Colonic mucosa (tissue), 4 donors: Measurements from ENCODE around the gene RFPL3. TPM values are rescaled to one million over a fixed set of nuclear protein-coding genes. Genes with fewer than 3 reads are reported as not detected.

ENCODE experiments used
- DNase-seq: peaks from one replicate; pipeline ENCODE4 v3.0.0-alpha.2; 2020
- H3K27ac ChIP-seq: fragments of 200-600 bp; one replicate; pipeline ENCODE4 v1.8.0; 2021
- H3K27me3 ChIP-seq: fragments of 200-600 bp; one replicate; pipeline ENCODE4 v1.8.0; 2021
- H3K36me3 ChIP-seq: fragments of 200-600 bp; one replicate; pipeline ENCODE4 v1.8.0; 2021
- H3K4me1 ChIP-seq: fragments of 200-600 bp; one replicate; pipeline ENCODE4 v1.8.0; 2021; ENCODE audit warnings: mild to moderate bottlenecking
- H3K4me3 ChIP-seq: fragments of 200-600 bp; one replicate; pipeline ENCODE4 v1.8.0; 2021
- H3K9ac ChIP-seq, 2 donors: one replicate each; pipeline ENCODE4 v1.7.0; 2013; ENCODE audit warnings: control low read depth in 2 of 2, low read depth in 2 of 2, low read length in 2 of 2
- H3K9me3 ChIP-seq: fragments of 200-600 bp; one replicate; pipeline ENCODE4 v1.8.0; 2021
- CTCF ChIP-seq: fragments of 200-600 bp; IDR thresholded peaks from one replicate; pipeline ENCODE4 v1.8.0; 2022; ENCODE audit warnings: antibody characterized with exemption, mild to moderate bottlenecking
- intact Hi-C: fragments of 100-400 bp; cut with DNase I; formaldehyde crosslinking; loops from one replicate; pipeline ENCODE4 v1.14.1; 2022
- total RNA-seq, 2 donors: library from RNA; stranded (reverse); fragmentation: NEBNext Ultra II Directional in 1 of 2; extraction: Animal tissue kit (Norgen Biotek cat#: 25700) in 1 of 2; gene quantifications; one replicate each; pipeline ENCODE4 v1.2.1, GENCODE V29; 2021
- donor health status: healthy.
- donor health status: DM: no; HTN: no; CAD: no.
- donor health status: DM: no; HTN: no; CAD: no.

RFPL3 gene
- total RNA-seq, 2 donors from 2014 or later: not detected

- Histone ChIP-seq H3K27ac (no peak overlapping the region), H3K4me1 (no peaks in the 10 kb centered on the region), H3K9me3 (no peaks in the 10 kb centered on the region), H3K36me3 (peaks cover 21% of the 10 kb centered on the region), H3K27me3 (no peaks in the 10 kb centered on the region), H3K9ac (no peak overlapping the region), H3K4me3 (no peak overlapping the region)
- TF ChIP-seq CTCF: no peak
- DNase-seq: no peak
- intact Hi-C loops: no loop called here
These were observed 46.4 kb downstream of the RFPL3 start for GRCh38 chr22:32404021-32404420.

GRCh38 chr22:32407312-32407711, 49.6 kb downstream of the RFPL3 start:
- H3K27me3 ChIP-seq: no peaks in the 10 kb centered on the region
- H3K4me1 ChIP-seq: peaks cover 11% of the 10 kb centered on the region
- H3K9ac ChIP-seq: no peak overlapping the region
- H3K9me3 ChIP-seq: no peaks in the 10 kb centered on the region
- intact Hi-C loops: no loop called here
- H3K36me3 ChIP-seq: peaks cover 12% of the 10 kb centered on the region
- no peak overlapping the region for H3K4me3 ChIP-seq
- no peak for DNase-seq
- TF ChIP-seq CTCF: no peak
- peak overlapping the region; percentile 20 for H3K27ac ChIP-seq

- Histone ChIP-seq H3K36me3 (peaks cover 12% of the 10 kb centered on the region), H3K9ac (no peak overlapping the region), H3K4me1 (peaks cover 11% of the 10 kb centered on the region), H3K27me3 (no peaks in the 10 kb centered on the region), H3K27ac (peak overlapping the region; percentile 20), H3K4me3 (no peak overlapping the region), H3K9me3 (no peaks in the 10 kb centered on the region)
- TF ChIP-seq CTCF: no peak
- intact Hi-C loops: no loop called here
- no peak for DNase-seq
These were observed 50.3 kb downstream of the RFPL3 start for GRCh38 chr22:32407936-32408335.

- H3K4me1 ChIP-seq: peaks cover 11% of the 10 kb centered on the region
- no peak overlapping the region for H3K4me3 ChIP-seq
- peak overlapping the region in 1 of 2 donors; percentile 67 for H3K9ac ChIP-seq
- no peak for TF ChIP-seq CTCF
- peaks cover 11% of the 10 kb centered on the region for H3K36me3 ChIP-seq
- intact Hi-C loops: loop anchor here (5.0 kb wide), 1 partner anchor 62 kb away; the partner anchor contains the start of gene FBXO7
- DNase-seq: peak; percentile 44
- no peaks in the 10 kb centered on the region for H3K9me3 ChIP-seq
- no peaks in the 10 kb centered on the region for H3K27me3 ChIP-seq
- peak overlapping the region; percentile 54 for H3K27ac ChIP-seq
These were observed 52.3 kb downstream of the RFPL3 start for GRCh38 chr22:32409977-32410376.

- Histone ChIP-seq H3K4me3 (peak overlapping the region; percentile 85), H3K9me3 (no peaks in the 10 kb centered on the region), H3K9ac (peak overlapping the region in 1 of 2 donors; percentile 94), H3K27me3 (no peaks in the 10 kb centered on the region), H3K4me1 (peaks cover 11% of the 10 kb centered on the region), H3K27ac (peak overlapping the region; percentile 54), H3K36me3 (peaks cover 8% of the 10 kb centered on the region)
- no peak for DNase-seq
- intact Hi-C loops: loop anchor here (5.0 kb wide), 1 partner anchor 62 kb away; the partner anchor contains the start of gene FBXO7
- TF ChIP-seq CTCF: no peak
These were observed 52.8 kb downstream of the RFPL3 start for GRCh38 chr22:32410459-32410858.

Other genes starting within 250 kb of the RFPL3 start
- gene C22orf42, start 198.6 kb upstream of the RFPL3 start, total RNA-seq: not detected
- not detected for gene RFPL2, start 152.8 kb upstream of the RFPL3 start, total RNA-seq
- gene SLC5A4, start 102.5 kb upstream of the RFPL3 start, total RNA-seq: not detected
- 100 to 1,000 TPM in 1 of 2 donors, 10 to 100 TPM in 1; 96.6 to 120 TPM for gene RTCB, start 54.4 kb downstream of the RFPL3 start, total RNA-seq
- not detected for gene BPIFC, start 106.6 kb downstream of the RFPL3 start, total RNA-seq
- gene FBXO7, start 116.9 kb downstream of the RFPL3 start, total RNA-seq: 10 to 100 TPM; 62.1 to 81.1 TPM